Measurements from ENCODE around the gene TTR.
A peak's percentile ranks its signal among the peaks of the same experiment; 100 is the strongest.

DNA sequence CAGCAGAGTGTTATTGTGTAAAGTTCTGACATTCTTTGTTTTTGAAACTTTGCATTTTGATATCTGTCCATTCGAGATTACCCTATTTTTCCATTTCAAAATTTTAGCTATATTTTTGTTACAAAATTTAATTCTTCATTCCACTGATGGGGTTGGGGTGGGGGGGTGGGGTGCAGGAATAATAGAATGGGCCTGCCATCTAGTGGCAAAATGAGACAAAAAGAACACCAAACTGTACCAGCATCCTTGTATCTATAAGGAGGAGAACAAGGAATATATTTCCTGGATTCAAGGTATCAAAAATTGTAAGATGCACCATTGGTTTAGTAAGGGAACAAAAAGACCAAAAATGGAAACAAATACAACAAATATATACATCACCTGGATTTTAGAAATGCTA, 27.9 kb upstream of the TTR start:
- TF ChIP-seq, protein P1, sequence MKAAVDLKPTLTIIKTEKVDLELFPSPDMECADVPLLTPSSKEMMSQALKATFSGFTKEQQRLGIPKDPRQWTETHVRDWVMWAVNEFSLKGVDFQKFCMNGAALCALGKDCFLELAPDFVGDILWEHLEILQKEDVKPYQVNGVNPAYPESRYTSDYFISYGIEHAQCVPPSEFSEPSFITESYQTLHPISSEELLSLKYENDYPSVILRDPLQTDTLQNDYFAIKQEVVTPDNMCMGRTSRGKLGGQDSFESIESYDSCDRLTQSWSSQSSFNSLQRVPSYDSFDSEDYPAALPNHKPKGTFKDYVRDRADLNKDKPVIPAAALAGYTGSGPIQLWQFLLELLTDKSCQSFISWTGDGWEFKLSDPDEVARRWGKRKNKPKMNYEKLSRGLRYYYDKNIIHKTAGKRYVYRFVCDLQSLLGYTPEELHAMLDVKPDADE (conservative IDR thresholded peaks at IDR 0.05; ENCODE audit: control insufficient read depth, low read depth, low read length) = no peak
- TF ChIP-seq HIVEP1 (CRISPR knock-in tag; IDR thresholded peaks at IDR 0.05) (no peak), SP1 (CRISPR knock-in tag; IDR thresholded peaks at IDR 0.05) (no peak), SRSF9 (IDR thresholded peaks at IDR 0.05; ENCODE audit: borderline replicate concordance, low read depth, low read length) (no peak), SMARCA4 (IDR thresholded peaks at IDR 0.05) (no peak), ZNF354B (CRISPR knock-in tag; IDR thresholded peaks at IDR 0.05) (no peak), TCF3 (CRISPR knock-in tag; IDR thresholded peaks at IDR 0.05) (no peak), ZFP1 (CRISPR knock-in tag; IDR thresholded peaks at IDR 0.05) (no peak), NFIC (IDR thresholded peaks at IDR 0.05) (no peak), SLC30A9 (CRISPR knock-in tag; IDR thresholded peaks at IDR 0.05) (no peak), GABPB2 (CRISPR knock-in tag; conservative IDR thresholded peaks at IDR 0.05) (no peak)
- TF ChIP-seq, protein P2, sequence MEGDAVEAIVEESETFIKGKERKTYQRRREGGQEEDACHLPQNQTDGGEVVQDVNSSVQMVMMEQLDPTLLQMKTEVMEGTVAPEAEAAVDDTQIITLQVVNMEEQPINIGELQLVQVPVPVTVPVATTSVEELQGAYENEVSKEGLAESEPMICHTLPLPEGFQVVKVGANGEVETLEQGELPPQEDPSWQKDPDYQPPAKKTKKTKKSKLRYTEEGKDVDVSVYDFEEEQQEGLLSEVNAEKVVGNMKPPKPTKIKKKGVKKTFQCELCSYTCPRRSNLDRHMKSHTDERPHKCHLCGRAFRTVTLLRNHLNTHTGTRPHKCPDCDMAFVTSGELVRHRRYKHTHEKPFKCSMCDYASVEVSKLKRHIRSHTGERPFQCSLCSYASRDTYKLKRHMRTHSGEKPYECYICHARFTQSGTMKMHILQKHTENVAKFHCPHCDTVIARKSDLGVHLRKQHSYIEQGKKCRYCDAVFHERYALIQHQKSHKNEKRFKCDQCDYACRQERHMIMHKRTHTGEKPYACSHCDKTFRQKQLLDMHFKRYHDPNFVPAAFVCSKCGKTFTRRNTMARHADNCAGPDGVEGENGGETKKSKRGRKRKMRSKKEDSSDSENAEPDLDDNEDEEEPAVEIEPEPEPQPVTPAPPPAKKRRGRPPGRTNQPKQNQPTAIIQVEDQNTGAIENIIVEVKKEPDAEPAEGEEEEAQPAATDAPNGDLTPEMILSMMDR (IDR thresholded peaks at IDR 0.05 in 2 of 3, conservative IDR thresholded peaks at IDR 0.05 in 1 of 3; ENCODE audit: insufficient read depth in 2 of 3, low read depth in 1 of 3, low read length in 3 of 3) = peak in 1 of 3 experiments; percentile 44; a peak in 2 of 6 replicates
- TF ChIP-seq, protein P3, sequence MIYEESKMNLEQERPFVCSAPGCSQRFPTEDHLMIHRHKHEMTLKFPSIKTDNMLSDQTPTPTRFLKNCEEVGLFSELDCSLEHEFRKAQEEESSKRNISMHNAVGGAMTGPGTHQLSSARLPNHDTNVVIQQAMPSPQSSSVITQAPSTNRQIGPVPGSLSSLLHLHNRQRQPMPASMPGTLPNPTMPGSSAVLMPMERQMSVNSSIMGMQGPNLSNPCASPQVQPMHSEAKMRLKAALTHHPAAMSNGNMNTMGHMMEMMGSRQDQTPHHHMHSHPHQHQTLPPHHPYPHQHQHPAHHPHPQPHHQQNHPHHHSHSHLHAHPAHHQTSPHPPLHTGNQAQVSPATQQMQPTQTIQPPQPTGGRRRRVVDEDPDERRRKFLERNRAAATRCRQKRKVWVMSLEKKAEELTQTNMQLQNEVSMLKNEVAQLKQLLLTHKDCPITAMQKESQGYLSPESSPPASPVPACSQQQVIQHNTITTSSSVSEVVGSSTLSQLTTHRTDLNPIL (CRISPR knock-in tag; IDR thresholded peaks at IDR 0.05) = no peak
